ENCODE results near the gene MBTPS1.

Gene MBTPS1

DNA sequence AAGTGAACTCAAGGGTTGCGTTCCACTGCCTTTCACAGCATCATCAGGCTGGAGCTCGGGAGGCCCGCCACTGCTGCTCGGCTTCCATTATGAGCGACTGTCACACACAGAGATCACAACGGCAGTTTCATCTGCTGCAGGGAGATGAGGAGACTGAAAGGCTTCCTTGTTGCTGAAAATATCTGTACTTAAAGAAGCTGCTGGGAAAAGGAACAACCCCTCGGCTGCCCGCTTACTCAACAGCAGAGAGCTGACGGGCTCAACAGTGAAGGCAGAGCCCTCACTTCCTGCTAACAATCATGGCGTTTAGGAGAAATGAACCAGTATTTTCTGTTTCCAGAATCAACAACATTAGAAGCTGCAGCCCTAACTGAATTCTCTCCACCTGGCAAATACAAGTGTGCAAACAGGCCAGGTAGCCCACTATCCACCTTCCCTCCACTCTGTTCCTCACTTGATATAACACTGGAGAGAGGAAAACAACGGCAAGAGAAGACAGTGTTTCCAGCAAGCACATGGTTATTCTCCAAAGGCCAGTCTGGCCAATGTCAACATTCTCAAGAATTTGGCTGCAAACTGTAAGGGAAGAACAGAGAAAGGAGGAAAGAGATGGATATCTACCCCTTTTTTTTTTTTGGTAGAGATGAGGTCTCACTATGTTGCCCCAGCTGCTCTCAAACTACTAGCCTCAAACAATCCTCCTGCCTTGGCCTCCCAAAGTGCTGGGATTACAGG lies 33.7 kb downstream of the MBTPS1 start:
- TF ChIP-seq, protein P1, sequence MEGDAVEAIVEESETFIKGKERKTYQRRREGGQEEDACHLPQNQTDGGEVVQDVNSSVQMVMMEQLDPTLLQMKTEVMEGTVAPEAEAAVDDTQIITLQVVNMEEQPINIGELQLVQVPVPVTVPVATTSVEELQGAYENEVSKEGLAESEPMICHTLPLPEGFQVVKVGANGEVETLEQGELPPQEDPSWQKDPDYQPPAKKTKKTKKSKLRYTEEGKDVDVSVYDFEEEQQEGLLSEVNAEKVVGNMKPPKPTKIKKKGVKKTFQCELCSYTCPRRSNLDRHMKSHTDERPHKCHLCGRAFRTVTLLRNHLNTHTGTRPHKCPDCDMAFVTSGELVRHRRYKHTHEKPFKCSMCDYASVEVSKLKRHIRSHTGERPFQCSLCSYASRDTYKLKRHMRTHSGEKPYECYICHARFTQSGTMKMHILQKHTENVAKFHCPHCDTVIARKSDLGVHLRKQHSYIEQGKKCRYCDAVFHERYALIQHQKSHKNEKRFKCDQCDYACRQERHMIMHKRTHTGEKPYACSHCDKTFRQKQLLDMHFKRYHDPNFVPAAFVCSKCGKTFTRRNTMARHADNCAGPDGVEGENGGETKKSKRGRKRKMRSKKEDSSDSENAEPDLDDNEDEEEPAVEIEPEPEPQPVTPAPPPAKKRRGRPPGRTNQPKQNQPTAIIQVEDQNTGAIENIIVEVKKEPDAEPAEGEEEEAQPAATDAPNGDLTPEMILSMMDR (conservative IDR thresholded peaks at IDR 0.05; ENCODE audit: low read depth, low read length): no peak

DNA sequence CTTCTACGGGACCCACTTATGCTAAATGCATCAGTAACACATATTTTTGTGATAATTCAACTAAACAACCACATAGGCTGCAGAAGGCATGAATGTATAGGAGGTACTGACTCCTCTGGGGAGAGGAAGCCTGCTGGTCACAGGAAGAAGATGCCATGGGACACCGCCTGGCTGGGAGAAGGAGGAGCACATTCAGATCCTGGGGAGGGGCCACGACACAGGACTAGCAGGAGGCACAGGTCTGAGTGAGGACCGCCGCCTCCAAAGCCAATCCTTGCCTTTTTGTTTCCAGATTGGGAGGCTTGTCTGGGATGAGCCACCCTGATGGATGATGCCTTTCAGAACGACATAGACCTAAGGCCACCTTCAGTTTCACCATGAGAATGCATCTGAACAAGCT lies 34.6 kb downstream of the MBTPS1 start:
- H4K20me1 ChIP-seq (ENCODE audit: insufficient read depth): no peaks in the 10 kb centered on the region; the same call in 1 of the 2 replicates
- H3K4me3 ChIP-seq (IDR thresholded peaks at IDR 0.05; ENCODE audit: insufficient read depth, low read depth, low read length): no peak overlapping the region
- no peak overlapping the region for H3K27ac ChIP-seq
- no peak overlapping the region for H3K4me2 ChIP-seq
- no peaks in the 10 kb centered on the region for H3K27me3 ChIP-seq (ENCODE audit: insufficient read depth, low read depth)
- no peak overlapping the region for H2AFZ ChIP-seq (ENCODE audit: low read depth)
- no peak overlapping the region for H3K9ac ChIP-seq
- no peaks in the 10 kb centered on the region for H3K36me3 ChIP-seq (ENCODE audit: insufficient read depth)
- H3K4me1 ChIP-seq (ENCODE audit: low read depth, poor library complexity, severe bottlenecking): peaks cover 26% of the 10 kb centered on the region
- peaks cover 5% of the 10 kb centered on the region; the same call in 1 of the 2 replicates for H3K79me2 ChIP-seq (ENCODE audit: insufficient read depth, low read depth)
- TF ChIP-seq, protein P1 (conservative IDR thresholded peaks at IDR 0.05; ENCODE audit: low read depth, low read length): no peak

More for the DNA sequence above, 33.7 kb downstream of the MBTPS1 start:
- Histone ChIP-seq H4K20me1 (ENCODE audit: insufficient read depth) (no peaks in the 10 kb centered on the region; the same call in 1 of the 2 replicates), H3K4me3 (IDR thresholded peaks at IDR 0.05; ENCODE audit: insufficient read depth, low read depth, low read length) (no peak overlapping the region), H2AFZ (ENCODE audit: low read depth) (no peak overlapping the region), H3K27me3 (ENCODE audit: insufficient read depth, low read depth) (no peaks in the 10 kb centered on the region), H3K27ac (no peak overlapping the region), H3K4me2 (no peak overlapping the region), H3K36me3 (ENCODE audit: insufficient read depth) (no peaks in the 10 kb centered on the region), H3K9ac (no peak overlapping the region), H3K4me1 (ENCODE audit: low read depth, poor library complexity, severe bottlenecking) (peaks cover 35% of the 10 kb centered on the region), H3K79me2 (ENCODE audit: insufficient read depth, low read depth) (0 out of 2 replicates have a peak, but pooled peaks cover 5% of the 10 kb centered on the region)

DNA sequence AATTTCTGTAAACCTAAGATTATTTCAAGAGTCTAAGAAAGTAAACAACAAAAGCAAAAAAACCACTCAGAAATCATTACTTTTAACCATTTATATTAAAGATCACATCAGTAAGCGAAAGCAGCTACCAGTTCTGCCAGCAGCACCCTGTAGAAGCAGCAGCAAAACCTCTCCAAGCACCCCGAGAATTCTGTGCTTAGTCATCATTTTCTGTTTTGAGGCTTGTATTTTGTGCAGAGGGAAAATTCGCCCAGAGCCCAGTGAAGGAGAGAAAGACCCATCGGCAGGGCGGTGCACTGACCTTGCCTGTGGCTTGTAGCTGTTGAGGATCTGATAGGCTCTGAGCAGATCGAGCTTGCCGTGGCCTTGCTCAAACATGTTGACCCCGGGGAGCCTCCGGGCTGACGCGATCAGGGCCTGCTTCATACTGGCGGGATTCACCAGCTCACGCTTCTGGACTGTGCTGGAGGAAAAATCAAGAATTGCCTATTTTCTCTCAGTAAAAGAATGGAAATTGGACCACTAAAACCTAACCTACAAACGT lies 35.2 kb downstream of the MBTPS1 start:
- H3K4me1 ChIP-seq (ENCODE audit: low read depth, poor library complexity, severe bottlenecking): peaks cover 21% of the 10 kb centered on the region
- H3K4me2 ChIP-seq: no peak overlapping the region
- no peaks in the 10 kb centered on the region for H3K36me3 ChIP-seq (ENCODE audit: insufficient read depth)
- no peak overlapping the region for H3K27ac ChIP-seq
- H3K27me3 ChIP-seq (ENCODE audit: insufficient read depth, low read depth): no peaks in the 10 kb centered on the region
- no peak overlapping the region for H2AFZ ChIP-seq (ENCODE audit: low read depth)
- H3K4me3 ChIP-seq (IDR thresholded peaks at IDR 0.05; ENCODE audit: insufficient read depth, low read depth, low read length): no peak overlapping the region
- H3K9ac ChIP-seq: no peak overlapping the region
- H4K20me1 ChIP-seq (ENCODE audit: insufficient read depth): no peaks in the 10 kb centered on the region; the same call in 1 of the 2 replicates
- H3K79me2 ChIP-seq (ENCODE audit: insufficient read depth, low read depth): peaks cover 5% of the 10 kb centered on the region; the same call in 1 of the 2 replicates
- TF ChIP-seq, protein P1 (conservative IDR thresholded peaks at IDR 0.05; ENCODE audit: low read depth, low read length): no peak

DNA sequence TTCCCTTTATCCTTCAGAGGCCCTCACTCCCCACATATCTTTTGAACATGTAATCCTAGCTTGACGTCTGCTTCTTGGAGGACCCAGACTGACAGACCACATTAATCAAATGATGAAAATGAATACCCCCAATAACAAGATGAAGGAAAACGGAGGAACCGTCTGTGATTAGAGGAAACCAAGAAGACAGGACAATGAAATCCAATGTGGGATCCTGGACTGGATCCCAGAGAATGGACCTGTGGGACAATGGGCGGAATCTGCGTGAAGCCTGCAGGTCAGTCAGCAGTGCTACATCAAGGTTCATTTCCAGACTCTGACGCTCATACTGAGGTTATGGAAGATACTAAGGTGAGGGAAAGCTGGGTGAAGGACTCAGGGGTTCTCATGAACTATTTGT lies 35.9 kb downstream of the MBTPS1 start:
- Histone ChIP-seq H3K9ac (no peak overlapping the region), H3K27ac (no peak overlapping the region)

More for the DNA sequence above, 35.9 kb downstream of the MBTPS1 start:
- Histone ChIP-seq H3K4me3 (IDR thresholded peaks at IDR 0.05; ENCODE audit: insufficient read depth, low read depth, low read length) (no peak overlapping the region), H3K27me3 (ENCODE audit: insufficient read depth, low read depth) (no peaks in the 10 kb centered on the region), H3K4me1 (ENCODE audit: low read depth, poor library complexity, severe bottlenecking) (peaks cover 13% of the 10 kb centered on the region), H2AFZ (ENCODE audit: low read depth) (no peak overlapping the region), H3K4me2 (no peak overlapping the region), H3K36me3 (ENCODE audit: insufficient read depth) (no peaks in the 10 kb centered on the region), H4K20me1 (ENCODE audit: insufficient read depth) (no peaks in the 10 kb centered on the region; the same call in 1 of the 2 replicates), H3K79me2 (ENCODE audit: insufficient read depth, low read depth) (peaks cover 5% of the 10 kb centered on the region; the same call in 1 of the 2 replicates)
- TF ChIP-seq, protein P1 (conservative IDR thresholded peaks at IDR 0.05; ENCODE audit: low read depth, low read length): no peak

Data from KMS-11 (cell line).